CD4-positive, alpha-beta T cell treated with Interleukin-17A for 4 hours (primary cell): ENCODE measurements around the gene VDAC1.

Source experiments
- DNase-seq: peaks from one replicate; pipeline ENCODE4 v3.0.0-alpha.2; 2020; ENCODE audit warnings: mixed read lengths

The VDAC1 gene

DNA sequence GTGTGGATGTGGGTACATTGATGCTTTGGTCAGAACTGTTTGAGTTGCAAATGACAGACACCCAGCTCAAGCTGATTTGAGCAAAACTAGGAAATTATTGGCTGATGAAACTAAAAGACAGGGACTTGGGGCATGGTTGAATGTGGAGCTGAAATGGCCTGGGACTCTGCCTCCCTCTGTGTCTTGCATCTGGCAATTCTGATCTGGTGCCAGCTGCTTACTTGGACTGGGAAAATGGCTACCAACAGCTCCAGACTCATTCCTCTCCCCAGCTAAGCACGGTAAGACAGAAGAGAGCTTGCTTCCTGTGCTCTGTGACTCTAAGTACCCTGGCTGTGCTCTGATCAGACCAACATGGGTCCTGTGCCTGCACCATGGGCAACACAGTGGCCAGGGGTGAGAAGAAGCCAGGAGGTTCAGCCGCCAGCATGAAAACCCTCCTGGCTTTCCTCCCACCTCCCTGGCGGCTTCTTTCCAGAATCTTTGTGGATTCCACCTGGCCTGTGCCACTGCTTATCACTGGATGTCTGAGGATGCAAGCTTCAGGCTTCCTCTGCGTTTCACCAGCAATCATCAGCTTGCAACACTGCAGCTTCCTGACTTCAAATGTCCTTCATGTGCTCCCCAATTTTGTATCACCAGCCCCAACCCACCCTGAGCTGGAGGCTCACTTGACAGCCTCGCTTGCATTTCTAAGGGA, 80.4 kb downstream of the VDAC1 start:
- no peak for DNase-seq

DNA sequence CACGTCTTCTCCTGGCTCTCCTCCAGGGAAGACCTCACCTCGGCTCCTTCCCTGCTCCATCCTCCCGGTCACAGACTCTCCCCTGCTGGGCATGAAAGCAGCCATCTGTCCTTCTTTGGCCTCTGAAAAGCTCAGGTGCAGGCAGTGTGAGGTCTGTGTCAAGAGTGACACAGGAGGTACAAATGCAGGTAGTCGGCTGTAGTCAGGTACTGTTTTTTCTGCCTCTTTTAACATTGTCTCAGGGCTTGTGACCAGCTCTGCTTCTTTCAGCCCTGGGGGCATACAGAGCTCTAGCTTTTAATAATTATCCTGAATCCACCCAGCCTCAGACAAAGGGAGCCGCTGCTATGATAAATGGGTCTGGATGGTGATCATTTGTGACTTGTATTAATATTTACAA, 82.8 kb downstream of the VDAC1 start:
- no peak for DNase-seq
